ENCODE results near the gene SCGB3A1.

SCGB3A1 gene

GRCh38 chr5:180583738-180584137 is 7.6 kb downstream of the SCGB3A1 start:
- no peak for DNase-seq

DNA sequence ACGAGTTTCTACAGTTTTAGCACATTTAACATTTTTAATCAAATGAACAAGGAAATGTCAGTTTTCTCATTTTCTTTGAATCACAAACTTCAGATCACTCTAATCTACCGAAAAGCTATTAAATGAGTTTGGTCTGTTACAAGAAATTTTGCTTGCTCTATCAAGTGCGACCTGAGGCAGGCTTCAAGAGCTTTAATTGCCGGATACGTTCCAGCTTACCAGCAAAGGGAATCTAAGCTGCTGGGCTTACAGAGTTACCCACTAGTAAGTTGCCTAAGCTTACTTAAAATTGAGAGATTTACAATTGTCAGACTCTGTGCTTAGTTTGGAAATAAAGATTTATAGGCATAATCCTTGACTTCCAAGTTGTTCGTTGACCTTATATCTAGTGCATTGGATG is 10.6 kb downstream of the SCGB3A1 start:
- no peak for DNase-seq

GRCh38 chr5:180575571-180575970 is 15.7 kb downstream of the SCGB3A1 start:
- no peak for DNase-seq

DNA sequence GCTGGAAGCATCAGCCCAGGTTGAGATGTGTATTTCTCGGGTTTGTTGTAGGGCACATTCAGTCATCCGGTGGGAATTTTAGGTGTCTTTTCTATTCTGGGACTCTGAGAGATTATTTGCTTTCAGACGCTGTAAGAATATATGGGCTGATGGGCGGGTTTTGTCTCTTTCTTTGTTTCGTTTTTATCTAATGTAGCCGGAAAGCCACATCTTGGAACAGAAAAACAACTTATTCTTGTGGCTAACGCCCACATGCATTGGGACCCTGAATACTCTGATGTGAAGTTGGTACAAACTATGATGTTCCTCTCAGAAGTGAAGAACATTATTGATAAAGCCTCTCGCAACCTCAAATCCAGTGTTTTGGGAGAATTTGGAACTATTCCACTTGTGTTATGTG is 22.4 kb downstream of the SCGB3A1 start:
- DNase-seq: no peak

DNA sequence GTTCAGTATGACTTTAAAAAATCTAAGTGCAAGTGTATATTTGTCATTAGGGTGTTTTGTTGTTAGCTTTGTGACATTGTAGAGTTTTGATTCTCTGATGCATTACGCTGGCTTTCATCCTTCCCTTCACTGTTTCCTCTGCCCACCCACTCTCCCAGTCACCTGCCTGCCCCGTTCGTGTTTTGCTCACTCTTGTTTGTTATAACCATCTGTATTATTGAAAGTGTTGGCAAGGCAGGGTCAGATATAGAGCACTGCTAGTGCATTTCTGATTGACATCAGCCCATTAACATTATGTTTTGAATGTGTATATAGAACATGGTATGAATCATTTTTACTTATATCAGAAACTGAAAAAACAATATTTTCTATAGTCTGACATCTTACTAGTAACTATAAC is 27.3 kb downstream of the SCGB3A1 start:
- no peak for DNase-seq

DNA sequence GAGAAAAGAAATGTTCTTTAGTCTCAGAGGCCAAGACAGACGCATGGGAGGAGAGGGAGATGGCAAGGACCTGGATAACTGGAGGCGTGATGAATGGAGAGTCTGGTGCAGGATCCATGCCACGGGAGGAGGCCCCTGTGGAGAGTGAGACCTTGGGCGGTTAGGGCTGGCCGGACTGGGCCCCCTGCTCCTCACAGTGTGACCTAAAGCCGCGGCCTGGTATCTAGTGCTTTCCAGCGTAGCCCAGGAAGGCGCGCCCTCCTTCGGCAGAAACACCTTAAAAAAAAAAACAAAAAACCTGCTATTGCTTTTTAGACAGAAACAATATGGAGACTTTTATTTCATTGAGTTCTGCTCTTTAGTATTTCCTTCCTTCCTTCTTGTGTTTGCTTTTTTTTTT is 33.1 kb downstream of the SCGB3A1 start:
- no peak for DNase-seq

DNA sequence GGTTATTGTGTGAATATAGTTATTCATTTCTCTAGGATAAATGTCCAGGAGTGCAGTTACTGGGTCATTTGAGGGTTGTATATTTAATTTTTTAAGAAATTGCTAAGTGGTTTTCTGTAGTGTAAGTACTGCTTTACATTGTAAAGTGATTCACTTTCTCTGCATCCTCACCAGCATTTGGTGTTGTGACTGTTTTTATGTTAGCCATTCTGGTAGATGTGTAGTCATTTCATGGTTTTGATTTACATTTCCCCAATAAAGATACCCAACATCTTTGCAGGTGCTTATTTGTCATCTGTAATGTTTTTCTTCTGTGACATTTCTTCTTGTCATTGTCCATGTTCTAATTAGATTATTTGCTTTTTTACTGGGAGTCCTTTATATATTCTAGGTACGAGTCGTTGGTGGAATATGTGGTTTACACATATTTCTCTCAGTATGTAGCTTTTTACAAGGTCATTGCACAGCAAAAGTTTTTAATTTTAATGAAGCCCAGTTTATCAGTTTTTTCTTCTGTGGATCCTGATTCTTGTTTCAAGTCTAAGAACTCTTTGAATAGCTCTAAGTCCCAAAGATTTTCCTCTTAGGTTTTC is 34.0 kb downstream of the SCGB3A1 start:
- DNase-seq: no peak

DNA sequence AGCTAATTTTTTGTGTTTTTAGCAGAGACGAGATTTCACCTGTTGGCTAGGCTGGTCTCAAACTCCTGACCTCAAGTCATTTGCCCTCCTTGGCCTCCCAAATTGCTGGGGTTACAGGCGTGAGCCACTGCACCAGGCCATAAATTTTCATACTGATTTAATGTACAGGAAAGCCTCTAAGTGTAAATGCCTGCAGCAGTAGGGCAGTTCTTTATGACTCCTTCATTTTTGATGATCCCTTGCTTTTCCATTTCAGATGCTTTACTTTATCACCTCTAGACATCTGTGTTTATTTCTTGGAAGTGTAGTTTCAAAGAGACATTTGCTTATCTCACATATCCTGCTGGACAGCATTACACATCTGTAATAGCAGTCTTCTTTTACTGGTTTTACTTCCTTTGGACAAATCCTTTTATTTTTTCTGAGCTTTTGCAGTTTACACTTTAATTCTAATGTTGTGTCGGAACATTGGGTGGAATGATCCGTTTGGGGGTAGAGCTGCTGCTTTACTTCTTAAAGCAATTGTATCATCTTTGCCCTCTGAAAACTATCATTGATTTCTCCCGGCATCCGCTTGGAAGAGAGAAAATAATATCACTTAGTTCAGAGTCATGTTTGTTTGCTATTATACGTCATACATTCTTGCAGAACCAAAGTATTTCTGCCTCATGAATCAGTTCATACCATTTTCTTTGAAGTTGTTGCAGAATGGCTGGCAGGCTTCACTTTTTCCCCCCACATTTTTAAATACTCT is 36.0 kb downstream of the SCGB3A1 start:
- DNase-seq: no peak

DNA sequence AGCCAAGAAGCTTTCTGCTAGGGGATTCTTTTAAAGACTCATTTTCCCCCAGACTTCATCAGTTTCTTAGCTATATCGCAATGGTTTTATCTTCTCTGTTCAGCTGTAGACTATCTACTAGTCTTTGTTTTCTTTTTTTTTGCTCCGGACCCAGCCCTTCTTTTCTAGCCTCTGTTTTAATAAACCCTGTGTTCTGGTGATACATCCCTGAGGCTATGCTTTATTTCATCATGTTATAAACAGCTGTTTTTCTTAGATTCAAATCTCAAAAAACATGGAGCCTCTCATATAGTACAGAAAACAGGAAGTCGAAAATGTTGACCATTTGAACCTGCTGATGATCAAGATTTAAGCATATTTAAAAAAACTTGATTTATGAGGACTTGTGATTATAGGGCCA is 37.8 kb downstream of the SCGB3A1 start:
- no peak for DNase-seq

GRCh38 chr5:180548563-180548962 is 42.7 kb downstream of the SCGB3A1 start:
- DNase-seq: no peak

GRCh38 chr5:180545248-180545647 is 46.1 kb downstream of the SCGB3A1 start:
- DNase-seq: no peak

DNA sequence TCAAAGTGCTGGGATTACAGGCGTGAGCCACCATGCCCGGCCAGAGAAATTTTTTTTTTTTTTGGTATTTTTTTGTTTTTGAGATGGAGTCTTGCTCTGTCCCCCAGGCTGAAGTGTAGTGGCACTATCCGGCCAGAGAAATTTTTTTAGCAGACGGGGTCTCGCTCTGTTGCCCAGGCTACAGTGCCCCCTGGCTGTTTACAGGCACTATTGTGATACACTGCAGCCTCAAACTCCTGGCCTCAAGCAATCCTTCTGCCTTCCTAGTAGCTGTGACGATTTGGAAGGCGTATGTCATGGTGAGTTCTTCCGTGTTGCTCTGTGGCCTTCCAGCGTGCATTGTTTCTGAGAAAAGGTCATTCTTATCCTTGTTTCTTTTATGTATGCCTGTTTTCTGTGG is 49.6 kb downstream of the SCGB3A1 start:
- no peak for DNase-seq

Measured in activated T-cell treated with anti-CD3 and anti-CD28 coated beads for 4 hours (primary cell).